DOHH2 (cell line): Measurements from ENCODE around the gene LILRA5.

Experiments used
- H3F3A ChIP-seq: fragments of 200-600 bp; sonication (generic), shearing (Covaris generic); 2 replicates; pipeline ENCODE4 v1.6.0; 2016; ENCODE audit warnings: antibody characterized with exemption, mild to moderate bottlenecking; ENCODE audit not compliant: control insufficient read depth, insufficient read depth
- H3K27ac ChIP-seq: fragments of 200-600 bp; sonication (generic); 2 replicates; pipeline ENCODE4 v1.5.1; 2014; ENCODE audit warnings: low read depth, mild to moderate bottlenecking, low read length, moderate library complexity
- H3K27me3 ChIP-seq: fragments of 200-600 bp; sonication (generic); 2 replicates; pipeline ENCODE4 v1.6.1; 2014; ENCODE audit warnings: mild to moderate bottlenecking, low read length, mixed read lengths; ENCODE audit not compliant: control insufficient read depth
- H3K36me3 ChIP-seq: fragments of 200-600 bp; sonication (generic); 2 replicates; pipeline ENCODE4 v1.6.1; 2014; ENCODE audit warnings: mild to moderate bottlenecking, low read length, moderate library complexity, mixed read lengths; ENCODE audit not compliant: control insufficient read depth
- H3K4me1 ChIP-seq: fragments of 200-600 bp; sonication (generic); 2 replicates; pipeline ENCODE4 v1.6.1; 2014; ENCODE audit warnings: mild to moderate bottlenecking, low read length, mixed read lengths; ENCODE audit not compliant: control insufficient read depth
- H3K4me2 ChIP-seq: fragments of 200-600 bp; sonication (generic); 2 replicates; pipeline ENCODE4 v1.6.0; 2014; ENCODE audit warnings: mild to moderate bottlenecking, low read length, moderate library complexity
- H3K4me3 ChIP-seq: fragments of 200-600 bp; sonication (generic); 2 replicates; pipeline ENCODE4 v1.5.1; 2014; ENCODE audit warnings: mild to moderate bottlenecking, low read length, mixed read lengths
- H3K79me2 ChIP-seq: fragments of 200-600 bp; sonication (generic); 2 replicates; pipeline ENCODE4 v1.6.1; 2014; ENCODE audit warnings: mild to moderate bottlenecking, low read length, mixed read lengths; ENCODE audit not compliant: control insufficient read depth
- H3K9me2 ChIP-seq: fragments of 200-600 bp; sonication (generic); replicated peaks from 2 replicates; pipeline ENCODE4 v1.6.1; 2014; ENCODE audit warnings: mild to moderate bottlenecking, low read length, mixed read lengths; ENCODE audit not compliant: control insufficient read depth
- H3K9me3 ChIP-seq: fragments of 200-600 bp; sonication (generic); 2 replicates; pipeline ENCODE4 v1.6.1; 2014; ENCODE audit warnings: antibody characterized with exemption, low read length, mixed read lengths; ENCODE audit not compliant: control insufficient read depth, insufficient read depth
- H4K20me1 ChIP-seq: fragments of 200-600 bp; sonication (generic); 2 replicates; pipeline ENCODE4 v1.6.0; 2014; ENCODE audit warnings: low read depth, mild to moderate bottlenecking, antibody characterized with exemption, low read length, moderate library complexity; ENCODE audit not compliant: control insufficient read depth, insufficient read depth
- CTCF ChIP-seq: fragments of 200-600 bp; sonication (generic); IDR thresholded peaks from one replicate; pipeline ENCODE4 v1.5.1; 2014; ENCODE audit warnings: antibody characterized with exemption, mild to moderate bottlenecking, low read depth, low read length; ENCODE audit not compliant: poor library complexity, severe bottlenecking
- EZH2phosphoT487 ChIP-seq: fragments of 200-600 bp; sonication (generic); IDR thresholded peaks from 2 replicates; pipeline ENCODE4 v1.6.1; 2017; ENCODE audit warnings: borderline replicate concordance, mild to moderate bottlenecking, antibody characterized with exemption, low read length, moderate library complexity, mixed read lengths

Gene LILRA5

GRCh38 chr19:54354761-54355160 lies 41.8 kb upstream of the LILRA5 start:
- Histone ChIP-seq H3K27ac (no peak overlapping the region), H3K36me3 (no peaks in the 10 kb centered on the region), H3K9me3 (no peaks in the 10 kb centered on the region), H3K27me3 (peaks cover 28% of the 10 kb centered on the region), H3K4me3 (no peak overlapping the region), H3K9me2 (no peaks in the 10 kb centered on the region), H3F3A (0 out of 2 replicates have a peak, but pooled peaks cover 3% of the 10 kb centered on the region), H4K20me1 (no peaks in the 10 kb centered on the region), H3K79me2 (no peaks in the 10 kb centered on the region), H3K4me2 (no peak overlapping the region), H3K4me1 (0 out of 2 replicates have a peak, but pooled peaks cover 3% of the 10 kb centered on the region)
- TF ChIP-seq EZH2phosphoT487 (no peak), CTCF (no peak)

GRCh38 chr19:54352546-54352945 lies 39.6 kb upstream of the LILRA5 start:
- no peak overlapping the region for H3K4me2 ChIP-seq

DNA sequence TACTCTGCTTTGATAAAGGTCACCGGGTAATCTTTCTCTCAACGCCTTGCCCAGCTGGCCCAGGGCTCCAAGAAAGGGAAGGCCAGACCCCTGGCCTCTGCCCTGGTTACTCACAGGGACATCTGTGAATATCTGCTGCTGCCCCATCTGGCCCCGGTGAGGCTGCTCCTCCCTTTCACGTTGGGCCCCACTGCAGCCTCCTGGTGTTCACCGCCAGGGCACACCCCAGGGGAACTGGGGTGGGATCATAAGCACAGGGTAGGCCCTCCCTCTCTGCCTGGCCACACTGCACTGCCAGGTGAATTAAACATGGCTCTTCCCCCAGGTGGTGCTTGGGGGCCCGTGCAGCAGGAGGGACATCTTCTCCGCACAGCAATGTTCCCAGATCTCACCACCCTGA lies 39.1 kb upstream of the LILRA5 start:
- Histone ChIP-seq H3K9me2 (no peaks in the 10 kb centered on the region), H3K79me2 (no peaks in the 10 kb centered on the region), H3K27ac (no peak overlapping the region), H3K4me1 (0 out of 2 replicates have a peak, but pooled peaks cover 3% of the 10 kb centered on the region), H3K4me3 (no peak overlapping the region), H3K9me3 (no peaks in the 10 kb centered on the region), H3K4me2 (no peak overlapping the region), H3K36me3 (no peaks in the 10 kb centered on the region), H3K27me3 (peaks cover 39% of the 10 kb centered on the region), H3F3A (0 out of 2 replicates have a peak, but pooled peaks cover 3% of the 10 kb centered on the region), H4K20me1 (no peaks in the 10 kb centered on the region; the same call in 1 of the 2 replicates)
- TF ChIP-seq CTCF (no peak), EZH2phosphoT487 (no peak)

More at GRCh38 chr19:54352546-54352945, 39.6 kb upstream of the LILRA5 start:
- H3F3A ChIP-seq, result 0 out of 2 replicates have a peak, but pooled peaks cover 3% of the 10 kb centered on the region
- H3K9me2 ChIP-seq, result no peaks in the 10 kb centered on the region
- no peak overlapping the region for H3K4me3 ChIP-seq
- H3K4me1 ChIP-seq, result 0 out of 2 replicates have a peak, but pooled peaks cover 3% of the 10 kb centered on the region
- H3K27ac ChIP-seq, result no peak overlapping the region
- no peaks in the 10 kb centered on the region for H3K9me3 ChIP-seq
- no peaks in the 10 kb centered on the region for H3K36me3 ChIP-seq
- no peaks in the 10 kb centered on the region for H4K20me1 ChIP-seq
- H3K79me2 ChIP-seq, result no peaks in the 10 kb centered on the region
- no peak for TF ChIP-seq CTCF
- no peak for TF ChIP-seq EZH2phosphoT487
- peaks cover 38% of the 10 kb centered on the region for H3K27me3 ChIP-seq
